Activated naive CD4-positive, alpha-beta T cell treated with anti-CD3 and anti-CD28 coated beads for 36 hours (primary cell): ENCODE data around the gene REV3L. TPM values are rescaled to one million over a fixed set of nuclear protein-coding genes. Genes with fewer than 3 reads are reported as not detected.
"Not testable (repeated sequence)": the region's sequence is repeated elsewhere in the genome, so short reads cannot be mapped to it uniquely, and the experiment has no call there.

Source experiments
- CTCF ChIA-PET: fragments of 350-600 bp; sonication (Branson Sonifier 250); formaldehyde crosslinking; loops from one replicate; lab custom pipeline; 2021; ENCODE audit warnings: antibody characterized with exemption; lab: Charles Lee
- DNase-seq: peaks from one replicate; pipeline ENCODE4 v3.0.0-alpha.2; 2020
- H3K27ac Mint-ChIP-seq: one replicate; pipeline ENCODE4 v1.8.0; 2021; ENCODE audit warnings: mild to moderate bottlenecking, mixed read lengths
- H3K27me3 Mint-ChIP-seq: one replicate; pipeline ENCODE4 v1.8.0; 2021; ENCODE audit warnings: low read depth, mixed read lengths
- H3K36me3 Mint-ChIP-seq: one replicate; pipeline ENCODE4 v1.8.0; 2021; ENCODE audit warnings: low read depth, mixed read lengths
- H3K4me1 Mint-ChIP-seq: one replicate; pipeline ENCODE4 v1.8.0; 2021; ENCODE audit warnings: low read depth, mixed read lengths
- H3K4me3 Mint-ChIP-seq: one replicate; pipeline ENCODE4 v1.8.0; 2021; ENCODE audit warnings: mild to moderate bottlenecking, moderate library complexity, mixed read lengths
- H3K9me3 Mint-ChIP-seq: one replicate; pipeline ENCODE4 v1.8.0; 2021; ENCODE audit warnings: mixed read lengths
- intact Hi-C: fragments of 100-400 bp; cut with micrococcal nuclease; formaldehyde crosslinking; loops from one replicate; pipeline ENCODE4 v1.15.1; 2023
- total RNA-seq, 2 experiments: library from RNA; stranded (reverse); gene quantifications; one replicate each; pipeline ENCODE4 v1.2.3, GENCODE V29; 2021

The REV3L gene
- total RNA-seq, 2 experiments from 2014 or later = 11.9 to 16.0 TPM

- Mint-ChIP-seq H3K4me1 (peaks cover 22% of the 10 kb centered on the region), H3K9me3 (no peaks in the 10 kb centered on the region), H3K4me3 (no peak overlapping the region), H3K36me3 (peaks cover 10% of the 10 kb centered on the region), H3K27me3 (no peaks in the 10 kb centered on the region), H3K27ac (peak overlapping the region; percentile 62)
- no peak for DNase-seq
- CTCF ChIA-PET = no interaction called here
- intact Hi-C loops = no loop called here
These were observed 140.1 kb downstream of the REV3L start for GRCh38 chr6:111342913-111343312.

GRCh38 chr6:111339294-111339693 lies 143.7 kb downstream of the REV3L start:
- Mint-ChIP-seq H3K27ac (no peak overlapping the region), H3K9me3 (no peaks in the 10 kb centered on the region), H3K27me3 (no peaks in the 10 kb centered on the region), H3K36me3 (peaks cover 13% of the 10 kb centered on the region), H3K4me3 (no peak overlapping the region), H3K4me1 (peaks cover 22% of the 10 kb centered on the region)
- DNase-seq = no peak
- intact Hi-C loops = loop anchor here (2.0 to 5.0 kb wide), 3 partner anchors 80 to 703 kb away; a partner anchor contains a TSS
- CTCF ChIA-PET = no interaction called here

GRCh38 chr6:111338843-111339242 lies 144.2 kb downstream of the REV3L start:
- DNase-seq = no peak
- no peak overlapping the region for H3K27ac Mint-ChIP-seq
- peaks cover 22% of the 10 kb centered on the region for H3K4me1 Mint-ChIP-seq
- H3K27me3 Mint-ChIP-seq = no peaks in the 10 kb centered on the region
- CTCF ChIA-PET = no interaction called here
- H3K36me3 Mint-ChIP-seq = peaks cover 13% of the 10 kb centered on the region
- intact Hi-C loops = loop anchor here (2.0 to 5.0 kb wide), 3 partner anchors 80 to 703 kb away; a partner anchor contains a TSS
- no peaks in the 10 kb centered on the region for H3K9me3 Mint-ChIP-seq
- no peak overlapping the region for H3K4me3 Mint-ChIP-seq

- CTCF ChIA-PET = no interaction called here
- H3K27ac Mint-ChIP-seq = no peak overlapping the region
- no peaks in the 10 kb centered on the region for H3K27me3 Mint-ChIP-seq
- no peak for DNase-seq
- H3K4me3 Mint-ChIP-seq = no peak overlapping the region
- H3K9me3 Mint-ChIP-seq = no peaks in the 10 kb centered on the region
- peaks cover 22% of the 10 kb centered on the region for H3K4me1 Mint-ChIP-seq
- intact Hi-C loops = loop anchor here (2.0 to 5.0 kb wide), 3 partner anchors 79 to 704 kb away; a partner anchor contains a TSS
- peaks cover 16% of the 10 kb centered on the region for H3K36me3 Mint-ChIP-seq
These were observed 145.2 kb downstream of the REV3L start for GRCh38 chr6:111337829-111338236.

GRCh38 chr6:111329882-111330633 lies 153.0 kb downstream of the REV3L start:
- peaks cover 33% of the 10 kb centered on the region for H3K36me3 Mint-ChIP-seq
- H3K4me3 Mint-ChIP-seq = no peak overlapping the region
- H3K9me3 Mint-ChIP-seq = no peaks in the 10 kb centered on the region
- CTCF ChIA-PET = no interaction called here
- no peaks in the 10 kb centered on the region for H3K27me3 Mint-ChIP-seq
- no peak overlapping the region for H3K27ac Mint-ChIP-seq
- intact Hi-C loops = no loop called here
- no peak for DNase-seq
- H3K4me1 Mint-ChIP-seq = no peaks in the 10 kb centered on the region

GRCh38 chr6:111326563-111326962 lies 156.5 kb downstream of the REV3L start:
- intact Hi-C loops = no loop called here
- CTCF ChIA-PET = interaction anchor here (0.6 kb wide), 2 partner anchors 19 to 116 kb away, joined by 3 to 4 read pairs; no protein-coding TSS in a partner anchor
- Mint-ChIP-seq H3K27ac (no peak overlapping the region), H3K36me3 (peaks cover 29% of the 10 kb centered on the region), H3K9me3 (no peaks in the 10 kb centered on the region), H3K4me1 (no peaks in the 10 kb centered on the region), H3K4me3 (no peak overlapping the region), H3K27me3 (no peaks in the 10 kb centered on the region)
- no peak for DNase-seq

GRCh38 chr6:111322145-111322544 lies 160.9 kb downstream of the REV3L start:
- H3K36me3 Mint-ChIP-seq = peaks cover 21% of the 10 kb centered on the region
- H3K9me3 Mint-ChIP-seq = no peaks in the 10 kb centered on the region

GRCh38 chr6:111307950-111308349 lies 175.1 kb downstream of the REV3L start:
- not testable (repeated sequence) for DNase-seq, H3K4me3 Mint-ChIP-seq
- peaks cover 43% of the 10 kb centered on the region for H3K36me3 Mint-ChIP-seq

More at GRCh38 chr6:111322145-111322544, 160.9 kb downstream of the REV3L start:
- no peak overlapping the region for H3K27ac Mint-ChIP-seq
- CTCF ChIA-PET = no interaction called here
- intact Hi-C loops = no loop called here
- H3K27me3 Mint-ChIP-seq = no peaks in the 10 kb centered on the region
- H3K4me3 Mint-ChIP-seq = no peak overlapping the region
- DNase-seq = no peak
- no peaks in the 10 kb centered on the region for H3K4me1 Mint-ChIP-seq

GRCh38 chr6:111307275-111307858 lies 175.7 kb downstream of the REV3L start:
- intact Hi-C loops = no loop called here
- Mint-ChIP-seq H3K4me1 (peaks cover 3% of the 10 kb centered on the region), H3K27ac (no peak overlapping the region), H3K36me3 (peaks cover 43% of the 10 kb centered on the region), H3K27me3 (no peaks in the 10 kb centered on the region), H3K4me3 (no peak overlapping the region), H3K9me3 (no peaks in the 10 kb centered on the region)
- DNase-seq = no peak
- CTCF ChIA-PET = interaction anchor here (0.6 kb wide), 2 partner anchors 19 to 483 kb away, joined by 3 to 4 read pairs; no protein-coding TSS in a partner anchor

More at GRCh38 chr6:111307950-111308349, 175.1 kb downstream of the REV3L start:
- H3K27me3 Mint-ChIP-seq, intact Hi-C loops, H3K9me3 Mint-ChIP-seq, H3K27ac Mint-ChIP-seq, H3K4me1 Mint-ChIP-seq: not testable (repeated sequence)
- CTCF ChIA-PET = interaction anchor here (0.6 kb wide), 1 partner anchor 19 kb away, joined by 4 read pairs; no protein-coding TSS in a partner anchor

GRCh38 chr6:111306104-111306888 lies 176.7 kb downstream of the REV3L start:
- CTCF ChIA-PET = no interaction called here
- no peak overlapping the region for H3K4me3 Mint-ChIP-seq
- H3K4me1 Mint-ChIP-seq = peaks cover 10% of the 10 kb centered on the region
- H3K36me3 Mint-ChIP-seq = peaks cover 44% of the 10 kb centered on the region
- intact Hi-C loops = no loop called here
- H3K27me3 Mint-ChIP-seq = no peaks in the 10 kb centered on the region
- DNase-seq = no peak
- H3K9me3 Mint-ChIP-seq = peaks cover 2% of the 10 kb centered on the region
- no peak overlapping the region for H3K27ac Mint-ChIP-seq

GRCh38 chr6:111301946-111302345 lies 181.1 kb downstream of the REV3L start:
- Mint-ChIP-seq H3K4me3 (no peak overlapping the region), H3K27me3 (no peaks in the 10 kb centered on the region), H3K27ac (no peak overlapping the region), H3K4me1 (peaks cover 10% of the 10 kb centered on the region), H3K36me3 (peaks cover 32% of the 10 kb centered on the region), H3K9me3 (peaks cover 6% of the 10 kb centered on the region)
- no peak for DNase-seq
- CTCF ChIA-PET = no interaction called here
- intact Hi-C loops = no loop called here
